Measurements from ENCODE around the gene NARF.

The NARF gene

DNA sequence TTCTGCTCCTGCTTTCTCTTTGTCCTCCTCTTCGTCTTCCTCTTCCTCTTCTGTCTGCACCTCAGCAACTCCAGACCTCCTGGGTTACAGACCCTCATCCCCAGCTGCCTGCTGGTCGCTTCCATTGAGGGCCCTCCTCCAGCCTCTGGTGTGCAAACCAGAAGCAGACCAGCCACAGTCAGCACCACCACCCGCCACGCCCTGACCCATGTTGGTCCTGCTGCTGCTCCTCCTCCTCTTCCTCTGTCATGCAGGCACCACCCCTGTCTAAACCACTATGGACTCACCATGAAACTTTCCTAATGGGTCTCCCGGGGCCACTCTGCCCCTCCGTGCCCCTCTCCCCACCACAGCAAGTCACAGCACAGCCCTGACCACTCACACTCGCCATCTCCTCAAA, 28.7 kb upstream of the NARF start:
- H3K14ac ChIP-seq (ENCODE audit: low read length): no peak overlapping the region
- H3K18ac ChIP-seq (ENCODE audit: low read length): no peak overlapping the region
- H3K27ac ChIP-seq (ENCODE audit: low read depth, low read length): no peak overlapping the region
- no peak overlapping the region for H4K91ac ChIP-seq (ENCODE audit: low read depth, low read length)
- no peak overlapping the region for H2BK12ac ChIP-seq (ENCODE audit: low read length)
- no peak overlapping the region for H3K23ac ChIP-seq (ENCODE audit: low read length)
- H4K8ac ChIP-seq (ENCODE audit: low read depth, low read length): no peak overlapping the region
- no peak overlapping the region for H2AFZ ChIP-seq (ENCODE audit: insufficient read depth, low read length, poor library complexity)
- H4K12ac ChIP-seq (ENCODE audit: low read depth, low read length): no peak overlapping the region
- H3K4me1 ChIP-seq (ENCODE audit: control insufficient read depth in 1 of 2, insufficient read depth in 2 of 2, low read length in 2 of 2): no peaks in the 10 kb centered on the region
- H3K9ac ChIP-seq (ENCODE audit: low read length): no peak overlapping the region
- no peak overlapping the region for H3K4me3 ChIP-seq (ENCODE audit: low read depth, low read length)
- no peak for DNase-seq
- H3K36me3 ChIP-seq (ENCODE audit: control insufficient read depth in 1 of 2, insufficient read depth in 2 of 2, low read length in 2 of 2): no peaks in the 10 kb centered on the region
- WGBS (ENCODE audit: extremely low coverage, insufficient coverage, insufficient read length): no CpG with 5 or more reads among the region's 7 CpGs
- peaks cover 4% of the 10 kb centered on the region for H3K9me3 ChIP-seq (ENCODE audit: insufficient read depth, low read depth, low read length)
- H3K4me2 ChIP-seq (ENCODE audit: low read length): no peak overlapping the region
- no peaks in the 10 kb centered on the region for H3K79me1 ChIP-seq (ENCODE audit: low read length)
- H3K4ac ChIP-seq (ENCODE audit: low read depth, low read length): no peak overlapping the region
- no peaks in the 10 kb centered on the region for H3K79me2 ChIP-seq (ENCODE audit: control insufficient read depth, insufficient read depth, low read length, poor library complexity)
- no peak overlapping the region for H2AK5ac ChIP-seq (ENCODE audit: low read length)
- H3K27me3 ChIP-seq (ENCODE audit: insufficient read depth, low read length): no peaks in the 10 kb centered on the region
- H2BK120ac ChIP-seq (ENCODE audit: insufficient read depth, low read length, poor library complexity): no peak overlapping the region
- no peak overlapping the region for H2BK5ac ChIP-seq (ENCODE audit: low read depth, low read length, poor library complexity)

DNA sequence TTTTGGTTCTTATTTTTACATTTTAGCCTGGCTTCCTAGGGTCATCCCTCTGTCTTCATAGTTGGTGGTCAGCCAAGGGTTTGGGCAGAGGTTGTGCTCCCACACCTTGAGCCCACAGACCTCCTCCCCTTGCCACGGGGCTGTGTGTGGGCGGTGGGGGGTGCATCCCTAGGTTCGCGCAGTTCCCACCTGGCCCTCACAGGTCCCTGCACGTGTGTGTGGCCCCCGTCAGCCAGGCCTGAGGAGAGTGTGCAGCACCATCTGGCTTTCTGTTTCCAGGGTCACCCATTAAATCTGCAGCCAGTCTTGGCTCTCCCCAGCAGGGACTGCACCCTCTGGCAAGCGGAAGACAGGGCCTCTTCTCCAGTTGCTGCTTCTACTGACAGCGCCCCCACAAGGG, 26.5 kb upstream of the NARF start:
- no peak overlapping the region for H3K4ac ChIP-seq (ENCODE audit: low read depth, low read length)
- no peak overlapping the region for H2AK5ac ChIP-seq (ENCODE audit: low read length)
- H3K18ac ChIP-seq (ENCODE audit: low read length): no peak overlapping the region
- no peaks in the 10 kb centered on the region for H3K79me1 ChIP-seq (ENCODE audit: low read length)
- no peak overlapping the region for H2BK120ac ChIP-seq (ENCODE audit: insufficient read depth, low read length, poor library complexity)
- H3K23ac ChIP-seq (ENCODE audit: low read length): no peak overlapping the region
- no peak overlapping the region for H3K27ac ChIP-seq (ENCODE audit: low read depth, low read length)
- peaks cover 5% of the 10 kb centered on the region in 2 experiments for H3K4me1 ChIP-seq (ENCODE audit: control insufficient read depth in 1 of 2, insufficient read depth in 2 of 2, low read length in 2 of 2)
- no peak for DNase-seq
- H4K12ac ChIP-seq (ENCODE audit: low read depth, low read length): no peak overlapping the region
- H2AFZ ChIP-seq (ENCODE audit: insufficient read depth, low read length, poor library complexity): no peak overlapping the region
- H4K91ac ChIP-seq (ENCODE audit: low read depth, low read length): no peak overlapping the region
- no peak overlapping the region for H3K9ac ChIP-seq (ENCODE audit: low read length)
- H4K8ac ChIP-seq (ENCODE audit: low read depth, low read length): no peak overlapping the region
- H2BK12ac ChIP-seq (ENCODE audit: low read length): no peak overlapping the region
- H3K27me3 ChIP-seq (ENCODE audit: insufficient read depth, low read length): no peaks in the 10 kb centered on the region
- no peak overlapping the region for H3K14ac ChIP-seq (ENCODE audit: low read length)
- peak overlapping the region; percentile 29 for H3K4me3 ChIP-seq (ENCODE audit: low read depth, low read length)
- peaks cover 2 to 3% of the 10 kb centered on the region in 2 experiments for H3K36me3 ChIP-seq (ENCODE audit: control insufficient read depth in 1 of 2, insufficient read depth in 2 of 2, low read length in 2 of 2)
- peaks cover 4% of the 10 kb centered on the region for H3K9me3 ChIP-seq (ENCODE audit: insufficient read depth, low read depth, low read length)
- H3K4me2 ChIP-seq (ENCODE audit: low read length): no peak overlapping the region
- WGBS (ENCODE audit: extremely low coverage, insufficient coverage, insufficient read length): no CpG with 5 or more reads among the region's 8 CpGs
- H3K79me2 ChIP-seq (ENCODE audit: control insufficient read depth, insufficient read depth, low read length, poor library complexity): no peaks in the 10 kb centered on the region
- no peak overlapping the region for H2BK5ac ChIP-seq (ENCODE audit: low read depth, low read length, poor library complexity)

DNA sequence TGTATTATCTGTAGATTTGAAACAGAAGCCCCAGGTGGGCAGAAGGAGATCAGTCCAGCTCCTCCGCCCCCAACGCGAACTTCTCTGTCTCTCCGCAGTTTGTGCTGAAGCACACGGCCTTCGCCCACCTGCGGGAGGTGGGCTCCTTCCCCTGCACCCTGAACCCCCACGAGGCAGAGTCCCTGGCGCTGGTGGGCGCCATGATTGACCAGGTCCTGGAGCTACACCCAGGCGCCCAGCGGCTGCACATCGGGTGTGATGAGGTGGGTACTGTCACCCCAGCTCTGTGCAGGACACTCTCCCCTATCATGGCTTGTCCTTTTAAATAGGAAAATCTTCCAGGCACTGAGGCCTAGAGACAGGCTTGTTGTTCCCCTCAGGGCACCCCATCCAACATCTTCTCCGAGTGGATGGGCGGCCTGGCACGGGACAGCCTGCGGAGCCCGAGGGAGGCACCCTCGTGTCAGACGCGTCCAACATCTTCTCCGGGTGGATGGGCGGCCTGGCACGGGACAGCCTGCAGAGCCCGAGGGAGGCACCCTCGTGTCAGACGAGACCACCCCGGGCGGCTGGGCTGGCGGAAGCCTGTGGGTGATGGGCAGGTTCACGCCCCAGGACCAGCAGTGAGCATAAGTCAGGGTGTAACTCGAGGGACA, 24.9 kb upstream of the NARF start:
- no peaks in the 10 kb centered on the region for H3K79me2 ChIP-seq (ENCODE audit: control insufficient read depth, insufficient read depth, low read length, poor library complexity)
- H3K27ac ChIP-seq (ENCODE audit: low read depth, low read length): no peak overlapping the region
- WGBS (ENCODE audit: extremely low coverage, insufficient coverage, insufficient read length): no CpG with 5 or more reads among the region's 32 CpGs
- no peak overlapping the region for H2AK5ac ChIP-seq (ENCODE audit: low read length)
- H2BK120ac ChIP-seq (ENCODE audit: insufficient read depth, low read length, poor library complexity): no peak overlapping the region
- H3K27me3 ChIP-seq (ENCODE audit: insufficient read depth, low read length): no peaks in the 10 kb centered on the region
- no peak overlapping the region for H2AFZ ChIP-seq (ENCODE audit: insufficient read depth, low read length, poor library complexity)
- H4K12ac ChIP-seq (ENCODE audit: low read depth, low read length): no peak overlapping the region
- peaks cover 3% of the 10 kb centered on the region for H3K9me3 ChIP-seq (ENCODE audit: insufficient read depth, low read depth, low read length)
- no peak overlapping the region for H3K9ac ChIP-seq (ENCODE audit: low read length)
- H4K91ac ChIP-seq (ENCODE audit: low read depth, low read length): no peak overlapping the region
- no peak overlapping the region for H3K4me3 ChIP-seq (ENCODE audit: low read depth, low read length)
- H3K23ac ChIP-seq (ENCODE audit: low read length): no peak overlapping the region
- H2BK5ac ChIP-seq (ENCODE audit: low read depth, low read length, poor library complexity): no peak overlapping the region
- no peak overlapping the region for H3K4ac ChIP-seq (ENCODE audit: low read depth, low read length)
- DNase-seq: no peak
- H2BK12ac ChIP-seq (ENCODE audit: low read length): no peak overlapping the region
- no peak overlapping the region for H3K4me2 ChIP-seq (ENCODE audit: low read length)
- H4K8ac ChIP-seq (ENCODE audit: low read depth, low read length): no peak overlapping the region
- H3K18ac ChIP-seq (ENCODE audit: low read length): no peak overlapping the region
- peaks cover 5% of the 10 kb centered on the region in 2 experiments for H3K4me1 ChIP-seq (ENCODE audit: control insufficient read depth in 1 of 2, insufficient read depth in 2 of 2, low read length in 2 of 2)
- H3K14ac ChIP-seq (ENCODE audit: low read length): no peak overlapping the region
- no peaks in the 10 kb centered on the region for H3K79me1 ChIP-seq (ENCODE audit: low read length)
- peaks cover 6 to 7% of the 10 kb centered on the region in 2 experiments for H3K36me3 ChIP-seq (ENCODE audit: control insufficient read depth in 1 of 2, insufficient read depth in 2 of 2, low read length in 2 of 2)

DNA sequence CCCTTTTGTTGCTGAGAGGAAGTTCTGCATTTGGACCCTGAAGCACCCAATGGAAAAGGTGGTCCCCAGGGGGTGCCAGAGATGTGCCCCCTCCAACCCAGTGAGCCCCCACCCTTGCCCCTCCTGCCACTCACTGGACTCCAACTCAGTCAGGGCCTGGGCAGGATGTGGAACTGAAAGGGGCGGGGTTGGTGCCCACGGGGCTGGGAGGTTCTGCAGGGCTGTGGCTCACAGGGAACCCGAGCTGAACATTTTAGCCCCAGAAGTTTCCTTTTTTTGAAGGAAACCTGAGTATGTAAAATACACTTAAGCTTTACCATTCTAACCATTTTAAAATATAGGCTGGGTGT, 24.4 kb upstream of the NARF start:
- Histone ChIP-seq H3K4me2 (ENCODE audit: low read length) (no peak overlapping the region), H3K18ac (ENCODE audit: low read length) (no peak overlapping the region), H3K4me3 (ENCODE audit: low read depth, low read length) (no peak overlapping the region), H2BK5ac (ENCODE audit: low read depth, low read length, poor library complexity) (no peak overlapping the region), H3K36me3 (ENCODE audit: control insufficient read depth in 1 of 2, insufficient read depth in 2 of 2, low read length in 2 of 2) (peaks cover 6 to 7% of the 10 kb centered on the region in 2 experiments), H3K79me1 (ENCODE audit: low read length) (no peaks in the 10 kb centered on the region), H3K14ac (ENCODE audit: low read length) (no peak overlapping the region), H4K8ac (ENCODE audit: low read depth, low read length) (no peak overlapping the region), H3K4ac (ENCODE audit: low read depth, low read length) (no peak overlapping the region), H2AFZ (ENCODE audit: insufficient read depth, low read length, poor library complexity) (no peak overlapping the region), H3K23ac (ENCODE audit: low read length) (no peak overlapping the region), H4K91ac (ENCODE audit: low read depth, low read length) (no peak overlapping the region), H2AK5ac (ENCODE audit: low read length) (no peak overlapping the region), H4K12ac (ENCODE audit: low read depth, low read length) (no peak overlapping the region), H2BK12ac (ENCODE audit: low read length) (no peak overlapping the region), H3K4me1 (ENCODE audit: control insufficient read depth in 1 of 2, insufficient read depth in 2 of 2, low read length in 2 of 2) (peaks cover 5% of the 10 kb centered on the region in 2 experiments), H3K27ac (ENCODE audit: low read depth, low read length) (no peak overlapping the region), H3K9me3 (ENCODE audit: insufficient read depth, low read depth, low read length) (peaks cover 3% of the 10 kb centered on the region), H3K9ac (ENCODE audit: low read length) (no peak overlapping the region), H3K79me2 (ENCODE audit: control insufficient read depth, insufficient read depth, low read length, poor library complexity) (no peaks in the 10 kb centered on the region), H3K27me3 (ENCODE audit: insufficient read depth, low read length) (no peaks in the 10 kb centered on the region), H2BK120ac (ENCODE audit: insufficient read depth, low read length, poor library complexity) (no peak overlapping the region)
- DNase-seq: no peak
- WGBS (ENCODE audit: extremely low coverage, insufficient coverage, insufficient read length): no CpG with 5 or more reads among the region's 3 CpGs

Data from trophoblast cell (in vitro differentiated cells and primary cell).